Liver (tissue), 3 donors: ENCODE data around the gene XXYLT1.

ENCODE experiments used
- EGR1 ChIP-seq, 2 donors: IDR thresholded peaks; 2 replicates each; pipeline ENCODE4 v1.6.1; 2016 to 2018; ENCODE audit warnings: antibody characterized with exemption in 2 of 2, low read depth in 2 of 2
- GABPA ChIP-seq, 2 donors: IDR thresholded peaks in 1 of 2; conservative IDR thresholded peaks in 1 of 2; 2 replicates each; pipeline ENCODE4 v1.6.1; 2016; ENCODE audit warnings: antibody characterized with exemption in 2 of 2, mild to moderate bottlenecking in 1 of 2, moderate library complexity in 1 of 2
- JUND ChIP-seq, 2 donors: IDR thresholded peaks; 2 replicates each; pipeline ENCODE4 v1.6.1; 2016; ENCODE audit warnings: antibody characterized with exemption in 2 of 2
- NR2F2 ChIP-seq: IDR thresholded peaks from 2 replicates; pipeline ENCODE4 v1.6.1; 2016; ENCODE audit warnings: antibody characterized with exemption
- RXRA ChIP-seq, 2 donors: IDR thresholded peaks; 2 replicates each; pipeline ENCODE4 v1.6.1; 2017 to 2018; ENCODE audit warnings: antibody characterized with exemption in 2 of 2, mild to moderate bottlenecking in 1 of 2
- SP1 ChIP-seq: IDR thresholded peaks from 2 replicates; pipeline ENCODE4 v1.6.1; 2018; ENCODE audit warnings: antibody characterized with exemption, mild to moderate bottlenecking
- TAF1 ChIP-seq: conservative IDR thresholded peaks from 2 replicates; pipeline ENCODE4 v1.6.1; 2016; ENCODE audit warnings: antibody characterized with exemption, mild to moderate bottlenecking
- YY1 ChIP-seq: IDR thresholded peaks from 2 replicates; pipeline ENCODE4 v1.6.1; 2016; ENCODE audit warnings: antibody characterized with exemption, mild to moderate bottlenecking
- TF ChIP-seq, protein P1 (sequence below): fragments of 150-350 bp; IDR thresholded peaks from 2 replicates; pipeline ENCODE4 v1.5.1; 2017; ENCODE audit warnings: improper control_type of control experiment, low read depth, low read length; ENCODE audit not compliant: missing input control
- TF ChIP-seq, protein P2 (sequence below): IDR thresholded peaks from 2 replicates; pipeline ENCODE4 v1.6.1; 2016; ENCODE audit warnings: antibody characterized with exemption
- TF ChIP-seq, protein P3 (sequence below): IDR thresholded peaks from 2 replicates; pipeline ENCODE4 v1.6.1; 2016; ENCODE audit warnings: antibody characterized with exemption
- donor health status: healthy.
- donor health status: healthy.

DNA sequence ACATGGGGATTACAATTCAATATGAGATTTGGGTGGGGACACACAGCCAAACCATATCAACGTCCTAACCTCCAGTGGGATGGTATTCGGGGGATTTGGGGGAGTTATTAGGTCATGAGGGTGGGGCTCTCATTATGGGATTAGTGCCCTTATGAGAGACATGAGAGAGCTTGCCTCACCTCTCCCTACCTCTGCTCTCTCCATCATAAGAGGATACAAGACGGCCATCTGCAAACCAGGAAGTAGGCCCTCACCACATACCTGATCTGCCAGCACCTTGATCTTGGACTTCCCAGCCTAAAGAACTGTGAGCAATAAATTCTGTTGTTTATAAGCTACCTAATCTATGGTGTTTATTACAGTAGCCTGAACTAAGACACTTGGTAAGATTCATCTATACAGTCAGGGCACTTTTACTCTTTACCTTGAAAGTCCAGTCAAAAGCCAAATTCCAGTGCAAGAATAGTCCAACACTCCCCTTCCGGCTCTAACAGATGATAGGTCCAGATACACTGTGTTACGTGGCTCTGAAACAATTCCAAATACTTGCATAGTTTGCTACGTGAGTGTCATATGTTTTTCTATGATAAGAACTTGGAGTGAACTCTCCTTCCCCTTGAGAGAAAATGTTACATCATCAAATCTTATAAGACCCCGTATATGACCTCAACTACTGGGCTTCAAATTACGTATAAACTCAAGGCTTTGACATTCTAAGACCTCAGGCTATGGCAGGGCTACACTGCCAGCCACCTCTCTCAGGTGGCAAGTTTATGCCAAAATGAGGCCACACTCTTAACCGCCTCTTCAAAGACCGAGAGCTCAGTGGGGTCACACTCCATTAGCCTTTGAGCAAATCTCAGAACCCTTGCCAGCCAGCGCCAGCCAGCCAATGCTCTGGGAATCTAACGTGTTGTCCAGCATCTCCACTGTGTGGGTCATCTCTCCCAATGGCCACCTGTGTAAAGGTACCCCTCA, 129.9 kb downstream of the XXYLT1 start:
- TF ChIP-seq RXRA (IDR thresholded peaks at IDR 0.05): no peak
- TF ChIP-seq, protein P1, sequence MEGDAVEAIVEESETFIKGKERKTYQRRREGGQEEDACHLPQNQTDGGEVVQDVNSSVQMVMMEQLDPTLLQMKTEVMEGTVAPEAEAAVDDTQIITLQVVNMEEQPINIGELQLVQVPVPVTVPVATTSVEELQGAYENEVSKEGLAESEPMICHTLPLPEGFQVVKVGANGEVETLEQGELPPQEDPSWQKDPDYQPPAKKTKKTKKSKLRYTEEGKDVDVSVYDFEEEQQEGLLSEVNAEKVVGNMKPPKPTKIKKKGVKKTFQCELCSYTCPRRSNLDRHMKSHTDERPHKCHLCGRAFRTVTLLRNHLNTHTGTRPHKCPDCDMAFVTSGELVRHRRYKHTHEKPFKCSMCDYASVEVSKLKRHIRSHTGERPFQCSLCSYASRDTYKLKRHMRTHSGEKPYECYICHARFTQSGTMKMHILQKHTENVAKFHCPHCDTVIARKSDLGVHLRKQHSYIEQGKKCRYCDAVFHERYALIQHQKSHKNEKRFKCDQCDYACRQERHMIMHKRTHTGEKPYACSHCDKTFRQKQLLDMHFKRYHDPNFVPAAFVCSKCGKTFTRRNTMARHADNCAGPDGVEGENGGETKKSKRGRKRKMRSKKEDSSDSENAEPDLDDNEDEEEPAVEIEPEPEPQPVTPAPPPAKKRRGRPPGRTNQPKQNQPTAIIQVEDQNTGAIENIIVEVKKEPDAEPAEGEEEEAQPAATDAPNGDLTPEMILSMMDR: no peak
- no peak for TF ChIP-seq GABPA (IDR thresholded peaks at IDR 0.05 in 1 of 2, conservative IDR thresholded peaks at IDR 0.05 in 1 of 2)
- no peak for TF ChIP-seq JUND (IDR thresholded peaks at IDR 0.05)
- TF ChIP-seq, protein P2, sequence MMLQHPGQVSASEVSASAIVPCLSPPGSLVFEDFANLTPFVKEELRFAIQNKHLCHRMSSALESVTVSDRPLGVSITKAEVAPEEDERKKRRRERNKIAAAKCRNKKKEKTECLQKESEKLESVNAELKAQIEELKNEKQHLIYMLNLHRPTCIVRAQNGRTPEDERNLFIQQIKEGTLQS: no peak
- no peak for TF ChIP-seq TAF1
- no peak for TF ChIP-seq EGR1 (IDR thresholded peaks at IDR 0.05; ENCODE audit: low read depth in 2 of 2)
- TF ChIP-seq YY1: no peak
- TF ChIP-seq SP1: no peak
- TF ChIP-seq, protein P3, sequence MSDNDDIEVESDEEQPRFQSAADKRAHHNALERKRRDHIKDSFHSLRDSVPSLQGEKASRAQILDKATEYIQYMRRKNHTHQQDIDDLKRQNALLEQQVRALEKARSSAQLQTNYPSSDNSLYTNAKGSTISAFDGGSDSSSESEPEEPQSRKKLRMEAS: no peak
- no peak for TF ChIP-seq NR2F2
